IMR-90 (cell line): Measurements from ENCODE around the gene ARFGAP3. TPM values are rescaled to one million over a fixed set of nuclear protein-coding genes. Genes with fewer than 3 reads are reported as not detected.

ENCODE experiments used
- ATAC-seq: fragments of 200-7000 bp; cut with Tn5 transposase; 2 replicates; pipeline ENCODE4 v1.9.1; 2020; ENCODE audit warnings: low read depth, mild to moderate bottlenecking, moderate library complexity
- BruUV-seq: library from RNA; stranded (reverse); fragments of 400-500 nt; replicated peaks from 2 replicates; lab custom pipeline; 2021; lab: Mats Ljungman, UMichigan
- CTCF ChIA-PET: fragments of 300-600 bp; formaldehyde crosslinking; extraction: SDS; loops from one replicate; lab custom pipeline; 2021; ENCODE audit warnings: antibody characterized with exemption; lab: Yijun Ruan, JAX
- POLR2A ChIA-PET: fragments of 300-600 bp; sonication (Branson Sonifier 250); formaldehyde crosslinking; loops from one replicate; lab custom pipeline; 2022; ENCODE audit warnings: antibody characterized with exemption; ENCODE audit not compliant: unreplicated experiment; lab: Charles Lee
- DNase-seq: peaks from one replicate; pipeline ENCODE4 v3.0.0; 2013
- H2AFZ ChIP-seq: replicated peaks from 2 replicates; pipeline ENCODE3; 2013; ENCODE audit warnings: low read length, mild to moderate bottlenecking; ENCODE audit not compliant: poor library complexity
- H2AK5ac ChIP-seq: 2 replicates; pipeline ENCODE4 v1.6.1; 2013; ENCODE audit warnings: low read depth, low read length, inconsistent platforms
- H2AK9ac ChIP-seq: replicated peaks from 2 replicates; pipeline ENCODE3; 2013; ENCODE audit warnings: mild to moderate bottlenecking, low read depth, low read length, moderate library complexity; ENCODE audit not compliant: poor library complexity
- H2BK120ac ChIP-seq: 2 replicates; pipeline ENCODE4 v1.6.1; 2013; ENCODE audit warnings: low read depth, low read length, inconsistent platforms
- H2BK15ac ChIP-seq: 3 replicates; pipeline ENCODE4 v1.6.1; 2013; ENCODE audit warnings: low read depth, low read length, inconsistent platforms
- H2BK20ac ChIP-seq: 2 replicates; pipeline ENCODE4 v1.6.1; 2013; ENCODE audit warnings: low read depth, mild to moderate bottlenecking, inconsistent platforms, low read length, moderate library complexity
- H2BK5ac ChIP-seq: 2 replicates; pipeline ENCODE4 v1.6.1; 2013; ENCODE audit warnings: mild to moderate bottlenecking, low read depth, low read length, inconsistent platforms; ENCODE audit not compliant: poor library complexity, severe bottlenecking
- H3K14ac ChIP-seq: replicated peaks from 2 replicates; pipeline ENCODE4 v1.6.1; 2013; ENCODE audit warnings: low read depth, low read length, inconsistent platforms
- H3K18ac ChIP-seq: 2 replicates; pipeline ENCODE4 v1.6.1; 2013; ENCODE audit warnings: low read depth, low read length, control low read depth
- H3K23ac ChIP-seq: 2 replicates; pipeline ENCODE4 v1.6.1; 2013; ENCODE audit warnings: low read depth, low read length, inconsistent platforms
- H3K27ac ChIP-seq: 2 replicates; pipeline ENCODE4 v1.5.1; 2013; ENCODE audit warnings: mild to moderate bottlenecking, control low read depth, low read length; ENCODE audit not compliant: insufficient read depth
- H3K27me3 ChIP-seq: 2 replicates; pipeline ENCODE4 v1.6.1; 2013; ENCODE audit warnings: low read length; ENCODE audit not compliant: control insufficient read depth, insufficient read depth
- H3K36me3 ChIP-seq: 2 replicates; pipeline ENCODE4 v1.6.1; 2013; ENCODE audit warnings: low read length, mixed read lengths; ENCODE audit not compliant: control insufficient read depth, insufficient read depth
- H3K4ac ChIP-seq: 2 replicates; pipeline ENCODE4 v1.6.1; 2013; ENCODE audit warnings: low read depth, low read length, inconsistent platforms
- H3K4me1 ChIP-seq: 2 replicates; pipeline ENCODE4 v1.6.1; 2013; ENCODE audit warnings: low read length, mixed read lengths; ENCODE audit not compliant: control insufficient read depth, insufficient read depth
- H3K4me2 ChIP-seq: 2 replicates; pipeline ENCODE4 v1.6.1; 2013; ENCODE audit warnings: low read depth, mild to moderate bottlenecking, control low read depth, low read length, moderate library complexity
- H3K4me3 ChIP-seq: 2 replicates; pipeline ENCODE4 v1.5.1; 2013; ENCODE audit warnings: low read depth, mild to moderate bottlenecking, control low read depth, low read length, moderate library complexity; ENCODE audit not compliant: insufficient read depth
- H3K56ac ChIP-seq: 2 replicates; pipeline ENCODE4 v1.6.1; 2013; ENCODE audit warnings: low read length, inconsistent platforms; ENCODE audit not compliant: insufficient read depth; ENCODE audit errors: extremely low read depth
- H3K79me1 ChIP-seq, 2 experiments: 2 replicates each; pipeline ENCODE4 v1.6.1; 2013; ENCODE audit warnings: low read length in 2 of 2, inconsistent platforms in 1 of 2, low read depth in 1 of 2
- H3K9ac ChIP-seq: 2 replicates; pipeline ENCODE4 v1.6.1; 2013; ENCODE audit warnings: low read depth, low read length, control low read depth
- H3K9me1 ChIP-seq: 2 replicates; pipeline ENCODE4 v1.6.1; 2013; ENCODE audit warnings: low read length, inconsistent platforms; ENCODE audit not compliant: insufficient read depth
- H3K9me3 ChIP-seq: 2 replicates; pipeline ENCODE4 v1.6.1; 2013; ENCODE audit warnings: low read length; ENCODE audit not compliant: control insufficient read depth, insufficient read depth
- H4K20me1 ChIP-seq: 2 replicates; pipeline ENCODE4 v1.6.1; 2013; ENCODE audit warnings: low read length, inconsistent platforms; ENCODE audit not compliant: insufficient read depth
- H4K5ac ChIP-seq: 2 replicates; pipeline ENCODE4 v1.6.1; 2013; ENCODE audit warnings: mild to moderate bottlenecking, low read depth, low read length, control low read depth
- H4K8ac ChIP-seq, 2 experiments: 2 replicates each; pipeline ENCODE4 v1.6.1; 2013; ENCODE audit warnings: low read depth in 2 of 2, low read length in 2 of 2, control low read depth in 1 of 2, inconsistent platforms in 1 of 2
- H4K91ac ChIP-seq: 2 replicates; pipeline ENCODE4 v1.6.1; 2013; ENCODE audit warnings: low read depth, low read length, inconsistent platforms; ENCODE audit not compliant: insufficient read depth
- BHLHE40 ChIP-seq: fragments of 150-350 bp; IDR thresholded peaks from 2 replicates; pipeline ENCODE4 v1.6.1; 2016; ENCODE audit warnings: mild to moderate bottlenecking, low read depth, low read length
- CHD1 ChIP-seq: IDR thresholded peaks from 2 replicates; pipeline ENCODE4 v1.6.1; 2012; ENCODE audit warnings: low read depth, low read length, improper control_type of control experiment
- MAFK ChIP-seq: IDR thresholded peaks from 2 replicates; pipeline ENCODE4 v1.6.1; 2012; ENCODE audit warnings: low read depth, low read length, improper control_type of control experiment
- MAZ ChIP-seq: IDR thresholded peaks from 2 replicates; pipeline ENCODE4 v1.6.1; 2012; ENCODE audit warnings: low read depth, mild to moderate bottlenecking, low read length, improper control_type of control experiment, moderate library complexity, borderline replicate concordance
- MXI1 ChIP-seq: IDR thresholded peaks from 2 replicates; pipeline ENCODE4 v1.6.1; 2012; ENCODE audit warnings: low read depth, mild to moderate bottlenecking, low read length, moderate library complexity, borderline replicate concordance
- NFE2L2 ChIP-seq: fragments of 150-350 bp; IDR thresholded peaks from 2 replicates; pipeline ENCODE4 v1.6.1; 2016; ENCODE audit warnings: low read depth, mild to moderate bottlenecking, low read length
- RAD21 ChIP-seq: IDR thresholded peaks from 2 replicates; pipeline ENCODE4 v1.6.1; 2012; ENCODE audit warnings: low read length, improper control_type of control experiment
- RCOR1 ChIP-seq: IDR thresholded peaks from 2 replicates; pipeline ENCODE4 v1.6.1; 2012; ENCODE audit warnings: mild to moderate bottlenecking, low read length, improper control_type of control experiment; ENCODE audit not compliant: insufficient replicate concordance
- RFX5 ChIP-seq: IDR thresholded peaks from 2 replicates; pipeline ENCODE4 v1.8.0; 2012; ENCODE audit warnings: low read depth, mild to moderate bottlenecking, low read length, moderate library complexity
- SMC3 ChIP-seq: fragments of 150-350 bp; IDR thresholded peaks from 2 replicates; pipeline ENCODE4 v1.6.1; 2016; ENCODE audit warnings: low read depth, mild to moderate bottlenecking, antibody characterized with exemption, low read length, moderate library complexity
- USF2 ChIP-seq: fragments of 150-350 bp; IDR thresholded peaks from 2 replicates; pipeline ENCODE4 v1.6.1; 2017; ENCODE audit warnings: mild to moderate bottlenecking, antibody characterized with exemption, low read length, low read depth
- WGBS, 2 experiments: methylation state at CpG; one replicate each; pipeline versions ENCODE4 v1.1.5 to v1.1.7; 2013; ENCODE audit warnings: missing lambda C conversion rate in 2 of 2; ENCODE audit not compliant: insufficient read length in 1 of 2; ENCODE audit errors: extremely low coverage in 2 of 2; 5-methylcytosine and 5-hydroxymethylcytosine counted together
- dilution Hi-C: fragments of 300-500 bp; cut with HindIII; formaldehyde crosslinking; loops from one replicate; pipeline ENCODE4 v1.14.3; 2018; ENCODE audit warnings: low sequenced_read_pairs; ENCODE audit not compliant: unreplicated experiment
- in situ Hi-C: fragments of 300-500 bp; cut with MboI; formaldehyde crosslinking; loops from 3 replicates; pipeline ENCODE4 v1.14.3; 2019; ENCODE audit warnings: low sequenced_read_pairs, inconsistent platforms, mixed read lengths
- intact Hi-C: fragments of 100-400 bp; cut with micrococcal nuclease; formaldehyde crosslinking; loops from 2 replicates; pipeline ENCODE4 v1.10.0; 2022
- polyA plus RNA-seq, 3 experiments: library from polyadenylated mRNA; depleted of rRNA; stranded (reverse); fragments of >200 nt; gene quantifications; 2 replicates each; pipeline ENCODE4 v1.2.3, GENCODE V29; 2012; ENCODE audit warnings: low replicate concordance in 1 of 3
- total RNA-seq: library from RNA; depleted of rRNA; stranded (reverse); fragments of >200 nt; gene quantifications from 2 replicates; pipeline ENCODE4 v1.2.3, GENCODE V29; 2012

ARFGAP3 gene
- total and polyA plus RNA-seq, 2 of the 4 experiments (the other 2 are of a cell fraction), result 50.0 to 70.1 TPM

- Histone ChIP-seq H3K4me1 (no peaks in the 10 kb centered on the region), H4K8ac (no peak overlapping the region), H3K14ac (no peak overlapping the region), H3K4me3 (no peak overlapping the region), H4K91ac (no peak overlapping the region), H2AK9ac (no peak overlapping the region), H3K9me1 (peaks cover 11% of the 10 kb centered on the region), H2BK5ac (no peak overlapping the region), H2BK20ac (no peak overlapping the region), H3K9me3 (no peaks in the 10 kb centered on the region), H3K4ac (no peak overlapping the region), H2AFZ (no peak overlapping the region), H4K5ac (no peak overlapping the region), H2BK15ac (no peak overlapping the region), H3K27ac (no peak overlapping the region), H3K4me2 (no peak overlapping the region), H3K56ac (no peak overlapping the region), H4K20me1 (peaks cover 3% of the 10 kb centered on the region; the same call in 1 of the 2 replicates), H3K79me1 (peaks cover 25 to 38% of the 10 kb centered on the region in 2 experiments), H3K27me3 (no peaks in the 10 kb centered on the region), H2AK5ac (no peak overlapping the region), H3K18ac (no peak overlapping the region), H2BK120ac (no peak overlapping the region), H3K36me3 (peaks cover 55% of the 10 kb centered on the region), H3K23ac (no peak overlapping the region), H3K9ac (no peak overlapping the region)
- no peak for ATAC-seq
- intact Hi-C loops, result no loop called here
- CTCF ChIA-PET, result no interaction called here
- in situ Hi-C loops, result no loop called here
- 93% methylated on average over 5 of the region's 14 CpGs; no CpG with 5 or more reads in 1 of the 2 experiments for WGBS, 2 experiments
- TF ChIP-seq RCOR1 (no peak), RAD21 (no peak), BHLHE40 (no peak), MXI1 (no peak), MAZ (no peak), USF2 (no peak), RFX5 (no peak), MAFK (no peak), NFE2L2 (no peak), SMC3 (no peak), CHD1 (no peak)
- no peak for DNase-seq
- no TSS peak for BruUV-seq
- POLR2A ChIA-PET, result no interaction called here
- dilution Hi-C loops, result no loop called here
Observed at GRCh38 chr22:42887523-42888507, 30.7 kb upstream of the ARFGAP3 start.
